ENCODE results near the gene NUDT3. TPM values are rescaled to one million over a fixed set of nuclear protein-coding genes. Genes with fewer than 3 reads are reported as not detected.

Gene NUDT3
- total RNA-seq, 4 donors from 2014 or later: 17.3 to 28.1 (median 20.6) TPM

- Histone ChIP-seq H3K36me3 (peaks cover 0 to 2% (median 0%) of the 10 kb centered on the region in 3 donors), H3K27ac (no peak overlapping the region), H3K4me1 (peaks cover 0 to 6% (median 0%) of the 10 kb centered on the region in 4 donors), H3K27me3 (no peaks in the 10 kb centered on the region), H3K4me3 (no peak overlapping the region), H3K9me3 (no peaks in the 10 kb centered on the region)
- TF ChIP-seq CTCF (IDR thresholded peaks at IDR 0.05) (no peak), POLR2A (IDR thresholded peaks at IDR 0.05) (no peak)
- no peak for DNase-seq
Observed at GRCh38 chr6:34346175-34347119, 46.0 kb downstream of the NUDT3 start.

GRCh38 chr6:34343806-34344205 lies 48.7 kb downstream of the NUDT3 start:
- Histone ChIP-seq H3K36me3 (peaks cover 0 to 4% (median 0%) of the 10 kb centered on the region in 3 donors), H3K9me3 (no peaks in the 10 kb centered on the region), H3K4me3 (no peak overlapping the region), H3K4me1 (peaks cover 0 to 7% (median 0%) of the 10 kb centered on the region in 4 donors), H3K27ac (no peak overlapping the region), H3K27me3 (no peaks in the 10 kb centered on the region)
- TF ChIP-seq CTCF (IDR thresholded peaks at IDR 0.05): no peak
- TF ChIP-seq POLR2A (IDR thresholded peaks at IDR 0.05): no peak
- DNase-seq: no peak

GRCh38 chr6:34342247-34342646 lies 50.2 kb downstream of the NUDT3 start:
- H3K36me3 ChIP-seq: peaks cover 0 to 4% (median 0%) of the 10 kb centered on the region in 3 donors
- no peaks in the 10 kb centered on the region for H3K9me3 ChIP-seq
- H3K4me1 ChIP-seq: peaks cover 0 to 7% (median 0%) of the 10 kb centered on the region in 4 donors
- H3K4me3 ChIP-seq: no peak overlapping the region
- TF ChIP-seq CTCF (IDR thresholded peaks at IDR 0.05) (no peak), POLR2A (IDR thresholded peaks at IDR 0.05) (no peak)
- no peak for DNase-seq
- no peak overlapping the region for H3K27ac ChIP-seq
- H3K27me3 ChIP-seq: no peaks in the 10 kb centered on the region

- DNase-seq: no peak
- no peak for TF ChIP-seq CTCF (IDR thresholded peaks at IDR 0.05)
- no peaks in the 10 kb centered on the region for H3K9me3 ChIP-seq
- H3K27ac ChIP-seq: peak overlapping the region in 1 of 4 donors; percentile 21
- H3K36me3 ChIP-seq: peaks cover 0 to 4% (median 0%) of the 10 kb centered on the region in 3 donors
- peaks cover 0 to 7% (median 0%) of the 10 kb centered on the region in 4 donors for H3K4me1 ChIP-seq
- H3K4me3 ChIP-seq: no peak overlapping the region
- no peaks in the 10 kb centered on the region for H3K27me3 ChIP-seq
Observed at GRCh38 chr6:34341481-34341971, 50.9 kb downstream of the NUDT3 start.

GRCh38 chr6:34340906-34341480 lies 51.5 kb downstream of the NUDT3 start:
- Histone ChIP-seq H3K4me3 (no peak overlapping the region), H3K27me3 (no peaks in the 10 kb centered on the region), H3K36me3 (peaks cover 0 to 4% (median 0%) of the 10 kb centered on the region in 3 donors), H3K4me1 (peaks cover 0 to 7% (median 0%) of the 10 kb centered on the region in 4 donors), H3K9me3 (no peaks in the 10 kb centered on the region), H3K27ac (peak overlapping the region in 1 of 4 donors; percentile 21)
- TF ChIP-seq POLR2A (IDR thresholded peaks at IDR 0.05) (no peak), CTCF (IDR thresholded peaks at IDR 0.05) (no peak)
- DNase-seq: no peak
